BLaER1 (cell line): ENCODE results near the gene SVIL.

ENCODE experiments used
- H3K27ac ChIP-seq: shearing (Covaris generic); formaldehyde crosslinking; 2 replicates; pipeline ENCODE4 v1.8.1; 2022
- H3K27me3 ChIP-seq: shearing (Covaris generic); formaldehyde crosslinking; 2 replicates; pipeline ENCODE4 v1.8.1; 2022
- H3K36me3 ChIP-seq: shearing (Covaris generic); formaldehyde crosslinking; 2 replicates; pipeline ENCODE4 v1.8.1; 2022
- H3K4me1 ChIP-seq: shearing (Covaris generic); formaldehyde crosslinking; 2 replicates; pipeline ENCODE4 v1.8.1; 2022
- H3K4me2 ChIP-seq: shearing (Covaris generic); formaldehyde crosslinking; 2 replicates; pipeline ENCODE4 v1.8.1; 2022
- H3K4me3 ChIP-seq: shearing (Covaris generic); formaldehyde crosslinking; 2 replicates; pipeline ENCODE4 v1.8.1; 2022
- H3K9ac ChIP-seq: shearing (Covaris generic); formaldehyde crosslinking; 2 replicates; pipeline ENCODE4 v1.8.1; 2022
- H3K9me3 ChIP-seq: shearing (Covaris generic); formaldehyde crosslinking; 2 replicates; pipeline ENCODE4 v1.8.1; 2022
- H4K20me1 ChIP-seq: shearing (Covaris generic); formaldehyde crosslinking; 2 replicates; pipeline ENCODE4 v1.8.1; 2022
- Cebpa-rat ChIP-seq: shearing (Covaris generic); IDR thresholded peaks from 2 replicates; pipeline ENCODE4 v1.8.1; 2022

Gene SVIL

GRCh38 chr10:29669149-29669548, 34.4 kb upstream of the SVIL start:
- TF ChIP-seq Cebpa-rat, result no peak
- Histone ChIP-seq H3K27ac (no peak overlapping the region), H3K4me1 (no peaks in the 10 kb centered on the region), H3K9me3 (peaks cover 18% of the 10 kb centered on the region), H3K4me2 (no peak overlapping the region), H3K27me3 (no peaks in the 10 kb centered on the region), H3K9ac (no peak overlapping the region), H3K4me3 (no peak overlapping the region), H3K36me3 (peaks cover 14% of the 10 kb centered on the region; the same call in 1 of the 2 replicates), H4K20me1 (no peaks in the 10 kb centered on the region)

GRCh38 chr10:29668628-29669027, 33.9 kb upstream of the SVIL start:
- Histone ChIP-seq H3K9ac (no peak overlapping the region), H3K36me3 (peaks cover 9% of the 10 kb centered on the region; the same call in 1 of the 2 replicates), H3K27ac (no peak overlapping the region), H3K9me3 (peaks cover 16% of the 10 kb centered on the region), H4K20me1 (no peaks in the 10 kb centered on the region), H3K27me3 (no peaks in the 10 kb centered on the region), H3K4me3 (no peak overlapping the region), H3K4me2 (no peak overlapping the region), H3K4me1 (no peaks in the 10 kb centered on the region)
- no peak for TF ChIP-seq Cebpa-rat

DNA sequence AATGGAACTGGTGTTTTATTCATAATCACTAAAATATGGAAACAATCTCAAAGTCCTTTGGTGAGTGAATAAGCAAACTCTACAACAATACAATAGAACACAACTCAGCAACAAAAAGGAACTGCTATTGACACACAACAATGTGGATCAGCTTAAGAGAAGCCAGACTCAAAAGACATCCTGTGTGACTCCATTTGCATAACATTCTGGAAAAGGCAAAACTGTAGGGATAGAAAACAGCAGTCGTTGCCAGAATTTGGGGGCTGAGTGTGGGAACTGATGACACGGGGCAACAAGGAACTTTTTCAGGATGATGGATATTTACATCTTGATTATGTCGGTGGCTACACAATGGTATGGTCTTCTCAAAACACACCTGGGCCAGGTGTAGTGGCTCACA, 32.4 kb upstream of the SVIL start:
- Histone ChIP-seq H3K9me3 (peaks cover 6% of the 10 kb centered on the region; the same call in 1 of the 2 replicates), H4K20me1 (no peaks in the 10 kb centered on the region), H3K4me1 (no peaks in the 10 kb centered on the region), H3K4me2 (no peak overlapping the region), H3K9ac (no peak overlapping the region), H3K27ac (no peak overlapping the region), H3K4me3 (no peak overlapping the region), H3K36me3 (0 out of 2 replicates have a peak, but pooled peaks cover 5% of the 10 kb centered on the region), H3K27me3 (no peaks in the 10 kb centered on the region; the same call in 1 of the 2 replicates)
- no peak for TF ChIP-seq Cebpa-rat

DNA sequence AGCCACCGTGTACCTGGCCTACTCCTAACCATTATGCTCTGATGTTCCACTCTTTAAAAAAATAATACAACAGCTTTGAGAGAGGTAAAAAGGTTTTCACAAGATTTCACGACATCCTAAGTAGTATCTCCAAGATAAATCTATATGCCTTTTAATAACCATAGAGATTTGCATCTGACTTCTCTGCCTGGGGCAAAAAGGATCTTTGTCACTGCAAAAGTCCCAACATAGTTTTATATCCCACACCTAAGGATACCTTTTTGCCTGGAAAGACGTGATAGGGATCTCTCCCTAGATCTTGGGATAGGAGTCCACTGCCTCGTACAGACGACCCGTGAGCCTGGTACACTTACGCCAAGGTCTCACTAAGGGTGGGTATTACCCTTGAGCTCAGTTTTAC, 31.4 kb upstream of the SVIL start:
- Histone ChIP-seq H3K9ac (no peak overlapping the region), H3K27ac (no peak overlapping the region), H3K27me3 (no peaks in the 10 kb centered on the region; the same call in 1 of the 2 replicates), H3K4me2 (no peak overlapping the region), H3K36me3 (0 out of 2 replicates have a peak, but pooled peaks cover 5% of the 10 kb centered on the region), H3K4me1 (peaks cover 4% of the 10 kb centered on the region; the same call in 1 of the 2 replicates), H3K4me3 (no peak overlapping the region), H4K20me1 (no peaks in the 10 kb centered on the region), H3K9me3 (peaks cover 5% of the 10 kb centered on the region; the same call in 1 of the 2 replicates)
- TF ChIP-seq Cebpa-rat, result no peak

GRCh38 chr10:29663718-29664117, 28.9 kb upstream of the SVIL start:
- no peak overlapping the region for H3K4me3 ChIP-seq
- TF ChIP-seq Cebpa-rat, result no peak
- no peaks in the 10 kb centered on the region; the same call in 1 of the 2 replicates for H3K27me3 ChIP-seq

GRCh38 chr10:29658984-29659965, 24.5 kb upstream of the SVIL start:
- Histone ChIP-seq H3K9ac (peak overlapping the region; percentile 26; the same call in 1 of the 2 replicates), H4K20me1 (0 out of 2 replicates have a peak, but pooled peaks cover 6% of the 10 kb centered on the region), H3K27ac (peak overlapping the region; percentile 64), H3K36me3 (peaks cover 34% of the 10 kb centered on the region), H3K4me2 (peak overlapping the region; percentile 75), H3K27me3 (no peaks in the 10 kb centered on the region; the same call in 1 of the 2 replicates), H3K4me3 (peak overlapping the region; percentile 2; the same call in 1 of the 2 replicates), H3K9me3 (peaks cover 36% of the 10 kb centered on the region), H3K4me1 (peaks cover 44% of the 10 kb centered on the region)
- TF ChIP-seq Cebpa-rat, result no peak

More at GRCh38 chr10:29663718-29664117, 28.9 kb upstream of the SVIL start:
- Histone ChIP-seq H3K36me3 (no peaks in the 10 kb centered on the region), H4K20me1 (0 out of 2 replicates have a peak, but pooled peaks cover 6% of the 10 kb centered on the region), H3K9ac (no peak overlapping the region), H3K27ac (no peak overlapping the region), H3K4me1 (peaks cover 29% of the 10 kb centered on the region), H3K4me2 (no peak overlapping the region), H3K9me3 (peaks cover 5% of the 10 kb centered on the region; the same call in 1 of the 2 replicates)

DNA sequence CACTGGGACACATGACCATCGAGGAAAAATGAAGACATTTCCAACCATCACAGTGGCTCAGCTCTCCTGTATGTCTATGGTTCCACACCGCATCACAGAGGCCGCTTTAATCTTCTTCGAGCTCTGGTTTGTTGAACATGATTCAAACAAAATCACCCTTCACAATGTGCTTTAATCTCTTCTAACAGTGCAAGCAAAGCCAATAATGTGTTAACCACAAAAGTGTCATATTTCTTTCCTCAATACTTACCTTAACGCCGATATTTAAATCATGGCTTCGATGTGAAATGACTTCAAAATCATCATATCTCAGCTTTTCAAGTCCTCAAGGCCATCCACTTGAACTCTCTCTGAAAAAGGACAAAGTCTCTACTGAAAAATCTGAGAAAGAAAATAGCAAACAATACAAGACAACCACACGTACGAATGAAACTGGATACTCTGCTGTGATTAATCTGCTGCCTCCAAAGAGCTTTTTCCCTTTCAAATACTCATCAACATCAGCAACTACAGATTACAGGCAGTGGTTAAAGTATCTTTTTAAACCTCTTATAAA, 23.0 kb upstream of the SVIL start:
- Histone ChIP-seq H3K4me1 (peaks cover 44% of the 10 kb centered on the region), H3K9me3 (peaks cover 31% of the 10 kb centered on the region), H3K9ac (no peak overlapping the region), H3K36me3 (peaks cover 34% of the 10 kb centered on the region), H3K4me3 (no peak overlapping the region), H3K27ac (no peak overlapping the region), H3K27me3 (no peaks in the 10 kb centered on the region; the same call in 1 of the 2 replicates), H3K4me2 (peak overlapping the region; percentile 75), H4K20me1 (0 out of 2 replicates have a peak, but pooled peaks cover 6% of the 10 kb centered on the region)
- no peak for TF ChIP-seq Cebpa-rat

- 0 out of 2 replicates have a peak, but pooled peaks cover 6% of the 10 kb centered on the region for H4K20me1 ChIP-seq
- no peaks in the 10 kb centered on the region for H3K27me3 ChIP-seq
- H3K9ac ChIP-seq, result no peak overlapping the region
- H3K4me3 ChIP-seq, result no peak overlapping the region
- no peak overlapping the region for H3K4me2 ChIP-seq
- TF ChIP-seq Cebpa-rat, result no peak
- H3K9me3 ChIP-seq, result peaks cover 31% of the 10 kb centered on the region
- no peak overlapping the region for H3K27ac ChIP-seq
- peaks cover 34% of the 10 kb centered on the region for H3K36me3 ChIP-seq
- H3K4me1 ChIP-seq, result peaks cover 43% of the 10 kb centered on the region
Measured at GRCh38 chr10:29656451-29656992, 21.8 kb upstream of the SVIL start.

GRCh38 chr10:29652192-29652591, 17.4 kb upstream of the SVIL start:
- Histone ChIP-seq H3K27me3 (no peaks in the 10 kb centered on the region), H3K4me1 (peaks cover 14% of the 10 kb centered on the region), H3K9me3 (peaks cover 25% of the 10 kb centered on the region), H4K20me1 (peaks cover under 1% of the 10 kb centered on the region; the same call in 1 of the 2 replicates), H3K9ac (no peak overlapping the region), H3K27ac (no peak overlapping the region), H3K4me3 (no peak overlapping the region), H3K36me3 (peaks cover 28% of the 10 kb centered on the region), H3K4me2 (no peak overlapping the region)
- no peak for TF ChIP-seq Cebpa-rat
